Brain microvascular endothelial cell (primary cell): ENCODE measurements around the gene EFNB2.

Experiments used
- DNase-seq: peaks from one replicate; pipeline ENCODE4 v3.0.0-alpha.2; 2020
- H3K27ac ChIP-seq: fragments of 250-450 bp; sonication (Bioruptor Pico); 2 replicates; pipeline ENCODE4 v1.5.1; 2020; ENCODE audit warnings: mild to moderate bottlenecking, moderate library complexity
- H3K27me3 ChIP-seq: fragments of 250-450 bp; sonication (Bioruptor Pico); replicated peaks from 2 replicates; pipeline ENCODE4 v1.5.1; 2020; ENCODE audit warnings: mild to moderate bottlenecking
- H3K36me3 ChIP-seq: fragments of 250-450 bp; sonication (Bioruptor Pico); replicated peaks from 2 replicates; pipeline ENCODE4 v1.5.1; 2020; ENCODE audit warnings: mild to moderate bottlenecking
- H3K4me3 ChIP-seq: 2 replicates; pipeline ENCODE4 v1.5.1; 2011; ENCODE audit warnings: low read depth, mild to moderate bottlenecking, control low read depth, low read length, moderate library complexity
- in situ Hi-C: cut with HindIII; loops from 2 replicates; pipeline ENCODE4 v1.10.0; 2017; ENCODE audit warnings: low sequenced_read_pairs, low pct_ligation_motif_present
- TF ChIP-seq, protein P1 (sequence below): IDR thresholded peaks from 2 replicates; pipeline ENCODE4 v1.5.1; 2011; ENCODE audit warnings: low read depth, mild to moderate bottlenecking, moderate library complexity, low read length, control low read depth, inconsistent platforms; ENCODE audit errors: missing control alignments

The EFNB2 gene

GRCh38 chr13:106478116-106478515 is 57.3 kb downstream of the EFNB2 start:
- in situ Hi-C loops: no loop called here
- no peak overlapping the region for H3K27ac ChIP-seq
- no peaks in the 10 kb centered on the region for H3K27me3 ChIP-seq
- H3K36me3 ChIP-seq: no peaks in the 10 kb centered on the region
- DNase-seq: no peak
- H3K4me3 ChIP-seq: no peak overlapping the region
- TF ChIP-seq, protein P1, sequence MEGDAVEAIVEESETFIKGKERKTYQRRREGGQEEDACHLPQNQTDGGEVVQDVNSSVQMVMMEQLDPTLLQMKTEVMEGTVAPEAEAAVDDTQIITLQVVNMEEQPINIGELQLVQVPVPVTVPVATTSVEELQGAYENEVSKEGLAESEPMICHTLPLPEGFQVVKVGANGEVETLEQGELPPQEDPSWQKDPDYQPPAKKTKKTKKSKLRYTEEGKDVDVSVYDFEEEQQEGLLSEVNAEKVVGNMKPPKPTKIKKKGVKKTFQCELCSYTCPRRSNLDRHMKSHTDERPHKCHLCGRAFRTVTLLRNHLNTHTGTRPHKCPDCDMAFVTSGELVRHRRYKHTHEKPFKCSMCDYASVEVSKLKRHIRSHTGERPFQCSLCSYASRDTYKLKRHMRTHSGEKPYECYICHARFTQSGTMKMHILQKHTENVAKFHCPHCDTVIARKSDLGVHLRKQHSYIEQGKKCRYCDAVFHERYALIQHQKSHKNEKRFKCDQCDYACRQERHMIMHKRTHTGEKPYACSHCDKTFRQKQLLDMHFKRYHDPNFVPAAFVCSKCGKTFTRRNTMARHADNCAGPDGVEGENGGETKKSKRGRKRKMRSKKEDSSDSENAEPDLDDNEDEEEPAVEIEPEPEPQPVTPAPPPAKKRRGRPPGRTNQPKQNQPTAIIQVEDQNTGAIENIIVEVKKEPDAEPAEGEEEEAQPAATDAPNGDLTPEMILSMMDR: no peak

- no peak overlapping the region for H3K27ac ChIP-seq
- no peaks in the 10 kb centered on the region for H3K27me3 ChIP-seq
- no peak overlapping the region for H3K4me3 ChIP-seq
- DNase-seq: no peak
- in situ Hi-C loops: no loop called here
- TF ChIP-seq, protein P1: no peak
- H3K36me3 ChIP-seq: no peaks in the 10 kb centered on the region
Measured at GRCh38 chr13:106477303-106477702, 58.2 kb downstream of the EFNB2 start.

DNA sequence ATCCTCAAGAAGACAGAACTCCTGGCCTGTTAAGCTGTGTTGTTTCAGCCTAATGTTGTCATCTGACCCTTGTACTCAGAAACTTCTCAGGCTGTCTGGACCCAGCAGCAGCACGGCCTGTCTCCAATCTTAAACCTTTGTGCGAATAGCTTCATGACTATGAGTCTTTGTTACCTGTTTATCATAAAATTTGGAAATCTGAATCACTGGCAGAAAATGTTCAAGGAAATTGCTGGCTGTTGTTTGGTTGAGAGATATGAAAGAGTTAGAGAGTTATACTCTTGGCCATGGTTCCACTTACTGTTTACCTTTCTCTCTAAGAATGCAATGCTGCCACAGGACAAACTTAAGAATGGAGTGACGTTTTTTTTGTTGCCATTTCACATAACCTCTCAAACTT is 59.6 kb downstream of the EFNB2 start:
- Histone ChIP-seq H3K27ac (no peak overlapping the region), H3K27me3 (no peaks in the 10 kb centered on the region), H3K36me3 (no peaks in the 10 kb centered on the region), H3K4me3 (no peak overlapping the region)
- no peak for DNase-seq
- TF ChIP-seq, protein P1: no peak
- in situ Hi-C loops: no loop called here

GRCh38 chr13:106474912-106475311 is 60.5 kb downstream of the EFNB2 start:
- H3K27me3 ChIP-seq: no peaks in the 10 kb centered on the region
- no peak for DNase-seq
- in situ Hi-C loops: no loop called here

DNA sequence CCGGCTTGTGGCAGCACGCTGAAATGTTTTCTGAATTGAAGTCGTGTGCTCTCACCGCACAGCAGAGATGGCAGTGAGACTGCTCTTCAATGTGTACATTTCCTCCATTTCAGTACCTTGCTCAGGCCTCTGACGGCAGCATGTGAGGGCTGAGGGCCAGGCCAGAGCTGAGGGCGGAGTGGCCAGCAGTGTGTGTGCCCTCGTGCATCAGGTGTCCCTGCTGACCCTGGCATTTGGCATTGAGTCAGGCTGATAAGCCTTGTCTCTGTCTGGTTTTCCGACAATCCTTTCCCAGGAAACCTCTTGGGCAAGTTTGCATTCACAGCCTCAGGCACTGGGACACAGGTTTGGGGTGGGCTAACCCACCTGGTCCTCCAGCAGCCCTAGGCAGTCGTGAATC is 62.3 kb downstream of the EFNB2 start:
- no peaks in the 10 kb centered on the region for H3K36me3 ChIP-seq
- H3K27ac ChIP-seq: no peak overlapping the region
- H3K4me3 ChIP-seq: no peak overlapping the region
- no peaks in the 10 kb centered on the region for H3K27me3 ChIP-seq
- TF ChIP-seq, protein P1: no peak
- no peak for DNase-seq
- in situ Hi-C loops: no loop called here

More at GRCh38 chr13:106474912-106475311, 60.5 kb downstream of the EFNB2 start:
- Histone ChIP-seq H3K27ac (no peak overlapping the region), H3K4me3 (no peak overlapping the region), H3K36me3 (no peaks in the 10 kb centered on the region)
- TF ChIP-seq, protein P1: no peak

DNA sequence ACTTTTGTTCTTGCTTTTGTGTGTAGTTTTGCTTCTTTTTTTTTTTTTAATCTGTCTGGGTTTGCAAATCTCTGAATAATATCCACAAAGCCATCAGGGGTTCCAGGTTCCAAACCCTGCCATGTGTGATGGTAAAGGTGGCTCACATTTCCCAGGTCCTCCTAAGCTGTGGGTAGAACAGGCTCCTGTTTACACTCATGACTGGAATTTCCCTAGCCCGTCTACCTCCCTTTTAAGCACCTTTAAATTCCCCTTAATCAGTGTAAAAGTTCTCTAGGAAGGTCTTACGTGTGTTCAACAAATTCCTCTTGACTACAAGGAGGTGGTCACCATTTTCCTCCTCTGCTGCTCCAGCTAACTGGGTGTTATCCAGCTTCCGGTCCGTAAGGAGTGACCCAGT is 62.8 kb downstream of the EFNB2 start:
- TF ChIP-seq, protein P1: no peak
- in situ Hi-C loops: no loop called here
- Histone ChIP-seq H3K36me3 (no peaks in the 10 kb centered on the region), H3K27me3 (no peaks in the 10 kb centered on the region), H3K4me3 (peak overlapping the region; percentile 35), H3K27ac (peak overlapping the region; percentile 3)
- no peak for DNase-seq
